Measurements from ENCODE around the gene APOBEC3H.

GRCh38 chr22:39109361-39109760, 12.3 kb downstream of the APOBEC3H start:
- no peak for TF ChIP-seq SETDB1 (IDR thresholded peaks at IDR 0.05; ENCODE audit: low read length)
- TF ChIP-seq SP1 (CRISPR knock-in tag; IDR thresholded peaks at IDR 0.05), result no peak
- TF ChIP-seq HDAC6 (IDR thresholded peaks at IDR 0.05; ENCODE audit: low read depth, low read length), result no peak
- no peak for TF ChIP-seq MAFK (IDR thresholded peaks at IDR 0.05; ENCODE audit: low read length)

Data from K562 (cell line).